HG03108 (cell line): ENCODE data around the gene SPOCK1.

Source experiments
- ATAC-seq: cut with Tn5 transposase; IDR thresholded peaks from one replicate; pipeline ENCODE4 v1.9.1; 2021; ENCODE audit warnings: moderate library complexity; ENCODE audit not compliant: unreplicated experiment

Gene SPOCK1

DNA sequence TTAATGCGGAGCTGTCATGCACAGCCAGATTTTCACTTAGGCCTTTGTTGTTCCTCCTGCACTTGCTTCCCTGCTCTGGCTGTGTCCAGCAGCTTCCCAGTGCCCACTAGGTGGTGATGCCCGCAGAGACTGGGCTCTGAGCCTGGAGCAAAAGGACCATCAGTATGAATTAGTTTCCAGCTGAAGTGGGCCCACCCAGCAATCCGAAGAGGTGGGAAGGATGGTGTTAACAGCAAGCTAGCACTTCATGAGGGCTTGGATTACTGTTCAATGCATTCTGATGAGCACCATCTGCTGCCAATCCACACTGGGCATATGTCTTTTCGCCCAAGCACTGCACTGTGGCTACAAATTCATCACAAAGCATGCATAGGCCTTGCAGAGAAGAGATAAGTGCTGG lies 459.1 kb downstream of the SPOCK1 start:
- ATAC-seq = no peak

DNA sequence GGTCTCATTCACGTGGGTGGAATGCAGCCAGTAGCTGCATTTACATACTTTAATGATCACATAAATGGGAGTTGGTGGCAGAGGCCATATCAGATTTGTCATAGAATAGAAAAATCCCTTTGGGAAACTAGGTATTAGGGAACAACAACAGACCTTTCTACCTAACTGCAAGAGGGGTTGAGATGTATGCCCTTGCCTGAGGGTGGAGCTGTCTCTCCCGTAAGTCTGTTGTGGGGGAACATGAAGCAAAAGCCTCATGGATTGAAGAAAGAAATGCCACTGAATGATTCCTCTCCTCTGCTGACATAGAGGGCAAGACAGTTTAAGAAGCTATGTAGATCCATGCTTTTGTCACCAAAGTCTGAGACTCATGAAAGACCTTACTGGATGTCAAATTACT lies 461.3 kb downstream of the SPOCK1 start:
- no peak for ATAC-seq

DNA sequence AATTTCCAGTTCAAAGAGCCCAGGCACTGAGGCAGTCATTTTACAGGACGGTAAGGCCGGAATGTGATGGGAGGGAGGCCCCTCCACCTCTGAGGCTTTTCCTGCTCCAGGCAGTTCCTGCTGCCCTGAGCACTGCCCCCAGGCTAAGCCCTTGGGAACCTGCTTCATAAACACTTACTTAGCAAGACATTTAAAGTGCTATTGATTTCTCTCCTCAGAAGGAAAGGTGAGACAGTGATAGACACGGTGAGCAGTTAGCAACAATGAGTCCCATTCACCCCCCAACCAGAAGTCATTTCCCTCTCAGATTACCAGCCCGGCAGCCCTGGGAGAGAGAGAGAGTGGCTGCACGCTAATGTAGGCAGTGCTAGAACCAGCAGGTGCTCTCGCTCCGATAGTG lies 462.5 kb downstream of the SPOCK1 start:
- no peak for ATAC-seq

DNA sequence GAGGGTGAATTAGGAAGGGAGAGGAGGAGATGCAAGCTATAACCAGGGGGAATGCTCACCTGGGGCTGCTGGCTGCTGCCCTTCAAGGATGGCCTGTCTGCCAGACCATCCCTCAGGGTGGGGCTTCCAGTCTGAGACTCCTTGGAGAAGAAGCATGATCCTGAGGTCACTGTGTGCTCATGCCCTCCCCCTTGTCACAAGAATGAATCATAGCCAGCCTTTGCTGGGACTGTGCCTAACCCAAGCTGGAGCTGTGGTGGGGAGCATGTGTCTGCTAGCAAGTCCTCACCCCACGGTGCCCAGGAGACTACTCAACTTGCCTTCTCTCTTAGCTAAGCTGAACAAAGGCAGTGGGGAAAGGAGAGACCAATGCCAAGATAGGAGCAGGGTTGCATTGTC lies 463.6 kb downstream of the SPOCK1 start:
- no peak for ATAC-seq

DNA sequence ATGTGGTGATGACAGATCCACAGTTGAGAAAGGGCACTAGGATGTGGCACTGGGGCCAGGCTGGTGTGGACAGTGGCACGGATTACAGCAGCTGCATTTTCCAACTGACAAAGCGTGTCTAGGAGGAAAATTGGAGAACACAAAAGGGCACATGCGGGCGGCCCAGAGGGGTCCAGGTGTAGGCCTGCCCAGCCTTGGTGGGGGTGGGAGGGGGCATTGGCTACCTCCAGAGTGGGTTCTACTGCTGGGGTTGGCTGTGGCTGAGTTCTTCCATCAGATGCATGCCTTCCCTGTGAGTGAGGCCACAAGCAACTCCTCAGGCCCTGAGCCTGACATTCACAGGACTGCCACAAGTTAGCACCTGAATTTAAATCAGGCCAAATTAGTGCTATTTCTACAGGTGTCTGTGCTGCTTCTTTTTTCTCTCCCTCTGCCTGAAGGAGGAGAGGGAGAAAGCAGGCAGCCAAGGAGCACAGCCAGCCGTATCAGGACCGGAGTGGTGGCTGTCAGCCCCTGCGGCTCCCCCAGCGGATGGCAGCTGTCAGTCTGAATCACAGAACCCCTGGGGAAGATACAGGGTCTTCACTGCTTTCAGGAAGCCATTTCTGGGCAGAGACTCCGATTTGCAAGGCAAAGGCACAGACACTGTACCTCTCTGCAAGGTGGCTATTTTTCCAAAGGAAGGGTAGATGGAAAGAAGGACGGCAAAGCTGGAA lies 464.2 kb downstream of the SPOCK1 start:
- ATAC-seq = no peak

DNA sequence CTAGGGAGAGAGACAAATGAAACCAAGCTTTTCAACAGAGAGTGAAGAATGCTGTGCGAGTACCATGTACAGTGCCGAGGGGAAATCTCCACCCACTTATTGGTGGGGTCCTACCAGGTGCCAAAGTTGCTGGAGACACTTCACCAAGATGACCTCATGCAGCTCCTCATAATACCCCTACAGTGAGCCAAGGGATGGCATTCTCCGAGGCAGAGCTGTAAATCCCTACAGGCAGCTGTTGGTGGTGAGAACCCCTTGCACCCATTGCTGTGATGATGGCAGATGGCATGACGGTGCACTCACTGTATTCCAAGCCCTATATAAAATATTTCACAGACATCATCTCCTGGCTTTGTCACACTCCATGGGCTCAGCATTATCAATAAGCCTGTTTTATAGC lies 464.9 kb downstream of the SPOCK1 start:
- no peak for ATAC-seq

DNA sequence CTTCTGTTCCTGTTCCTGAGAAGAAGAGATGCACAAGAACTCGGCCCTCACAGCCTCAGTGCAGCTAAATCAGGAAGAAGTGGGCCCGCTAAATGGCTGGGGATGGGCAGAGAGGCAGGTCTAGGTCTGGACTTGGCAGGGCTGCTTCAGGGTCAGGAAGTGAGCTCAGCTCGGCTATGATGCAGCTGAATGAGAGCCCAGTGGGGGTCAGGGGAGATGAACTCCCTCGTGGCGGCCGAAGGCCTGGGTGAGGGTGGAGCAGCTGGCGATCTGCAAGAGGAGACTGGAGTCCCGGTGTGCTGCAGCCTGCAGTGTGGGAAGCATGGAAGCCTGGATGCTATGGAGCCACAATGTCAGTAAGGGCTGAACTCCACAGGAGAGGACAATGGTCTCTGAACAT lies 466.2 kb downstream of the SPOCK1 start:
- no peak for ATAC-seq

DNA sequence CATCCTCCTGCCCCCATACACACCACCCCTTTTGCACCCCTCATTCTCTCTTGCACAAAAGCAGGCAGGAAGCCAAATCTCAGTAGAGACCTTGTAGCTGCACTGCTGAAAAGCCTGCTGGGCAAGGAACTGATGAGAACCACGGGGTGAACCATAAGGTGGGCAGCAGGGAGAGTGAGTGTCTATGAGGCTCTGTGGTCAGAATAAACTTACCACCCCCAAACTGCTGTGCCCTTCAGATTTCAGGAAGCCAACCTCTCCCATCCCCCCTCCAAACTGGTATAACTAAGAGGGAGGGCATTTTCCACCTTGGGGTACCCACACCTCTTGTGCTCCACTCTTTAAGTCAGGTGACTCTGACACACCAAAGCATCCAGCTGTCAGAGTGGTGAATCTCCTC lies 471.4 kb downstream of the SPOCK1 start:
- no peak for ATAC-seq

DNA sequence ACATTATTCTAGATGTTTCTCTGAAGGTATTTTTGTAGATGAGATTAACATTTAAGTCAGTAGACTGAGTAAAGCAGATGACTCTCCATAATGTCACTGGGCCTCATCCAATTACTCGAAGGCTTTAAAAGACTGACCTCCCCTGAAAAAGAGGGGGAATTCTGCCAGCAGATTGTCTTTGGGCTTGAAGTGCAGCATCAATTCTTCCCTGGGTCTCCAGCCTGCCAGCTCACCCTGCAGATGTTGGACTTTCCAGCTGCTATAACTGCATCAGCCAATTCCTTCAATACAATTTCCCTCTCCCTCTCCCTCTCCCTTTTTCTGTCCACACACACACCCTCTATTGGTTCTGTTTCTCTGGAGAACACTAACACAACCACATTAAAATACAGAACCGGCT lies 472.8 kb downstream of the SPOCK1 start:
- no peak for ATAC-seq

DNA sequence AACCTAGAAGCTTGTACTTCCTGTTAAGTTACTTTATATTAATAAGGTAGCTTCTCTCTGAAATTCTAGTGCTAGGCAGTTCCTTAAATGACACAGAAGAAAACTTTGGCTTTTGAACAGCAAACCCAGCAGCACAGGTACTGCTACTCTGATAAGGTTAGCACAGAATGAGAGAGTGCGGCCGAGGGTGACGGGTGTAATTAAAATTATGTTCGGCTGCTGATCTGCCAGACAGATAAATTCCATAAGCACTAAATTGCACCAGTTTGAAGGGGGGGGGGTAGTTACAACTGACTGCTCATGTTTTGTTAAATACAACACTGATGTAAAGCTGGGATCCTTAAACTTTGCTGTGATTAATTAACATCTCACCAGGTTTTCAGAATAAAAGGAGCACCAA lies 475.1 kb downstream of the SPOCK1 start:
- no peak for ATAC-seq

DNA sequence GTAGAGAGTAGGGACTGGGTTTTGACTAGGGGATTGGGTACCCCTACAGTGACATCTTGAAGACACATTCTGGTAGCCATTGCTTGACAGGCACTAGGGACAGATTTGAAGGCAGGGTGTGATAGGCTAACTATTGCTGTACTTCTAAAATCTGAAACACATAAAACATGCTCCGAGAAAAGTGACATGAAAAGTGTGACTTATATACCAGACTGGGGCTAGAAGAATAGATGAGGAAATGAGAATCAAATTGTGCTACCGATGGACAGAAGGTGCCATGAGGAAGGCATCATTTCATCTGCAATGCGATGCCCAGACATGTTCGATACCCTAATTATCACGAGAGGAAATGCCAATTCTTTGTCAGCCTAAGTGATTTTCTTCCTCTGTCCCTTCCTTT lies 475.8 kb downstream of the SPOCK1 start:
- no peak for ATAC-seq

DNA sequence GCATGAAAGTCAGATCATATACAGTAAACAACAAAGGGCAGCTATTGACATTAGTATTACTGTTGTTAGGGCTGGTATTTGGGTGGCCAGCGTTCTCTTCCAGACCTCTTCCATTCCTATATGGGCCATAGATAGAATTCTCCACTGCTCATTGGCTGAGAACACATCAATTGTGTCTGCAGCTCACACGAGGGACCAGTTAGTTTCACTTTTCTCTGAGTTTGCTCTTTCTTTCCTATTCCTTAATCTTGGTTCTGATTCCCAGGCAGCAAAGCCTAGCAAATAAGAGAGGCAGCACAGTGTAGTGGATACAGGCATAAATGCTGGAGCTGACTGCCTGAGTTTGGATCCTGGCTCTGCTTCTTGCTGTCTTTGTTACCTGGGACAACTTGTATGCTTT lies 476.4 kb downstream of the SPOCK1 start:
- no peak for ATAC-seq

DNA sequence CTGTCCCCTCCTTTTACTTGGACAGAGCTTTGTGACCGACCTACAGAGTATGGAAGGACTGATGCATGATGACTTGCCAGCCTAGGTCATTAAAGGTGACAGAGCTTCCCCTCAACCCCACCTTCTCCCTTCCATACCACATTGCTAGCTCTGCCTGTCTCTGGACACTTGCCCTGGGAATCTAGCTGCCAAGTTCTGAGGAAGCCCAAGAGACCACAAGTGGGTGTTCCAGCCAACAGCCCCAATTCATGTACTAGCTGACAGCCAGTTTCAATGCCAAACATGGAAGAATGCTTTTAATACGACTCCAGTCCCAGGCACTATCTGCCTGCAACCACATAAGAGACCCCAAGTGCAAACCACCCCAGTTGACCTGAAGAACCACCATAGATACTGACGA lies 477.1 kb downstream of the SPOCK1 start:
- no peak for ATAC-seq

DNA sequence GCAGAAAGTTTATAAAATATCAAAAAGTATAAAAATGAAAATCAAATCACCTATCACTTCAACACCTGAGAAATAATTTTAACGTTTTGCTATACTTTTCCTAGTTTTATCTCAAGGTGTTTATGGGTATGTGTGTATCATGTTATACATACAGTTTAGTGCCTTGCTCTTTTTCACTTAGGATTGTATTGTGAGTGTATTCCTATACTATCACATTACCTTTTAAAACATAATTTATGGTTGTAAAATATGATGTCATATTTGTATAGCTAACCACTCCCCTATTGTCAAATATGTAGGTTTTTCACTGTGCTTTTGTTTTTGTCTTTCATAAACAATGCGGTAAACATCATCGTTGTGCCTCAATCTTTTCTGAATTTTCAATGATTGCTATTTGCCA lies 479.9 kb downstream of the SPOCK1 start:
- no peak for ATAC-seq

DNA sequence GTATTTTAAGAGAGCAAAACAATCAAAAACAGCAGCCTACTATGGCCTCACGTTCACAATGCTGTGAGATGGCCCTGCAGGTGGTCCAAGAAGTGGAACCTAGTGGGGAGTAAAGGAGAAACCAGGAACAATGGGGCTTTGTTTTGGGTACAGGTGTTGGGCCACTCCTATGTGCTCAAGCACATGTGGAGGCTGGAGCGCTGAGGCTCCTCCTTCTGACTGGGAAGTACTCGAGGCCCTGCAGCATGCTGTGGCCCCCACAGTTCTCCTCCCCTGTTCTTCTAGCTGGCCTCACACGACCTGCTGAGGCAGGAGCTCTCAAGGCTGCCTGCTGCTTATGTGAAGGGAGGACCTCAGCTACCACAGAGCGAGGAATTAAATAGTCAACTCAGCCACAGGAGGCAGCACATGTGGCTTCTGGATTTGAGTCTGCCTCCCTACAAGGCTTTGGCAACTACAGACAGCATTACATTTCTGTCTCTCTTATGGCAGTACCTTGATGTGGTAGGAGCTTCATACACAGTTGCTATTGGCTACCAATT lies 482.3 kb downstream of the SPOCK1 start:
- ATAC-seq = no peak

DNA sequence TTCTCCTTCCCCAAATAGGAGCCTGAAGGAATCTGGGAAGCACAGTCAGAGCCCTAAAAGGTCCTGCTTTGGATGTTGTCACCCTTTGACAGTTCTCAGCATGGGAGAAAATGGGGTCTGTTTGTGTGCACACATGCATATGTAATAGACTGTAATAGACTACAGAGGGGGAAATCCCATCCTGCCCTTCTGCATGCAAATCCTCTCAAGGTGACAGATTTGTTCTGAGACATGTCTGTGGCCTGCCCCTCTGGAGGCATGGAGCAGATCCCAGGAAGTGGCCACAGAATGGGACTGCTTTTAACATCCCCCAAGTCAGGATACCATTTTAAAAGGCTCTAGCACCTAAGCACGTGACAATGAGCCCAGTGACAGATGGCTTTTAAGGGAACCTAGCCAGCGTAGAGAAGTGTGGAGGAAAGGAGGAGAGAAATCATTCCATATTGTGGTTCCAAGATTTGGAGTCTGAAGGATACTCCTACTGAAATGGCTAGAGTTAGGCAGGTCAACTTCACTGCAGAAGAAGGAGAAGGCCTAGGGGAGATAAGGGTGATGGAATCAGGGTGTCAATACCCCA lies 483.5 kb downstream of the SPOCK1 start:
- ATAC-seq = no peak

DNA sequence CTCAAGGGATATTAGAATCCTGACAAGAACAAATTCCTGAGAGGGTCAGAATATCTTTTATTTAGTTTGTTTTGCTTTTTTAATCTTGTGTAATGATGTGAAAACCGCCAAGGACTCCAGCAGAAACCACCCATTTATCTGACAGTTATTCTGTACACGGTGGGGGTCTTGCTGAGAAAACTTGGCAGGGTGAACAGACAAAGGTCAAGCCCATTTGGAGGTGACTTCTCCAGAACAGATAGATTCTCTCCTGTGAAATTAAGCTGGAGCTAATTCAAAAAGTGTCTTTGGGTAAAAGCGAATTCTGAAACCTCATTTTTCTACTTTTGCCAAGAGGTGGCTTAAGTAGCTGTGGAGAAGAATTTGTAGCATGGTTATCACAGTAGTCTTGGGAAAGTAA lies 484.4 kb downstream of the SPOCK1 start:
- no peak for ATAC-seq

DNA sequence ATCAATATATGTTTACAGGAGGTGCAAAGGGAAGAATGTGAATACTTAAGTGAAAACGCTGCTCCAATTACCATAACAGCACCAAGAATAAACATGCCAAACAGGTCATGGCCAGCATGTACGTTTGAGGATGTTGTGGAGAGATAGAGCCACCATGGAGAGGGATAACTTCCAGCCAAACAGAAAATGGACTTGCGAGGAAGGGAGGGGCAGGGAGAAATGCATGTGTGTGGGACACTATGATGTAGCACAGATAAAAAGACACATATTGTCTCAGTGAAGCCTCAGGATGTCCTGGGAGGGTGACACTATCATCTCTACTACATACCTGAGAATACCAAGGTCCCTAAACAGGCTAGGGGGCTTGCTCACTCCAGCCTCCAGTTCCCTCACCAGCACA lies 488.9 kb downstream of the SPOCK1 start:
- ATAC-seq = no peak

DNA sequence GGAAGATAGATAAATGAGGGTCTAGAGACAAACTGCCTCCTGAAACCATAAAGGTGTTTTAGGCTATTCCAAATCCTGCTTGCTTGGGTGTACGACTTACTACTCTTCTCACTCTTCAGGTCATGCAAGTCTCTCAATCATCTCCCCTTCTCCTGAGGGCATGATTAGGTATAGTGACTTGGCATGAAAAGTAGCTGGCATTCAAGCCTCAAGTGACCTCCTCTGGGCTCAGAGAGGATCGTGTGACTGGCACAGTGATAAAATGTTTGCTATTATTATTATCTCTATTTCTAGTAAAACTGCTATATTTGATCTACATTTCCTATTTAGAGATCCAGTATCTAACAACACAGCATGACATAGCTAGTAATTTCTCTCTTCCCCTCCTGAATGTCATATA lies 494.8 kb downstream of the SPOCK1 start:
- ATAC-seq = no peak

DNA sequence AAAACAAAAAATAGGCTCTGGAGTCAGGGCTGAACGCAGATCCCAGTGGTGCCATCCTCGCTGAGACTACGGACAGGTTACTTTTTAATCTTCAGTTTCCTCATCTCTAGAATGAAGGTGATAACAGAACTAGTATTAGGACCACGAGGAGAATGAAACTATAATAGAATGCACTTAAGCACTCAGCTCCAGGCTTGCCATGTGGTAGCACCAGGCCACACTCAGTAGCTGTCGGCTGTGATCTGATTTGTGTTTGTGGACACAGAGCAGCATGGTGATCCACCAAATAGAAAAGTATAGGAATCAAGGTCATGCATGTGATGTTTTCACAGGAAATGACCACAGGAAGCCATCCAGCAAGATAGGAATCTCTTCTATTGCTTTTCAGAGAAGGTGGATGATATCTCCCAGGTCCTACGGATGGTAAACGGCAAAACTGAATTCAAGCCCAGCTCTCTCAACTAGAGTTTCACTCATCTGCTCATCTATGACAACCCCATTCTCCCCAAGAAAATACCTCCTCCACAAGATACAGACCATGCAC lies 498.0 kb downstream of the SPOCK1 start:
- no peak for ATAC-seq

DNA sequence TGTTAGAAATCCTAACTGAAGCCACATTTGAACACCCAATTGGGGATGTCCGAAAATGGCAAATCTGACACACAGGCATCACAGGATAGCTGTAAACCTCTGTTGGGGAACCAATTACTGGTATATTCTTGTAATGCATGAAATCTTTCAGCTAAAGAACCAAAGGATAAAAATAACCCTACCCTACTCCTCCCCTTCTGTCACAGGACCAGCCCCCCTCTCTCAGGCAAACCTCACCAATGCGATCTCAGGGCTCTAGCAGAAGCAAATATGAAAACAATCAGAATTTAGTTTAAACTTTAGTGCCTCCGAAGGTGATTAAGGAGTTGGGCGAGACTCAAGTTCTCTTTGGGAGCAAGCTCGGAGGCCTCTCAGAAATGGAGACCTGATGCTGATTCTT lies 499.3 kb downstream of the SPOCK1 start:
- ATAC-seq = no peak

DNA sequence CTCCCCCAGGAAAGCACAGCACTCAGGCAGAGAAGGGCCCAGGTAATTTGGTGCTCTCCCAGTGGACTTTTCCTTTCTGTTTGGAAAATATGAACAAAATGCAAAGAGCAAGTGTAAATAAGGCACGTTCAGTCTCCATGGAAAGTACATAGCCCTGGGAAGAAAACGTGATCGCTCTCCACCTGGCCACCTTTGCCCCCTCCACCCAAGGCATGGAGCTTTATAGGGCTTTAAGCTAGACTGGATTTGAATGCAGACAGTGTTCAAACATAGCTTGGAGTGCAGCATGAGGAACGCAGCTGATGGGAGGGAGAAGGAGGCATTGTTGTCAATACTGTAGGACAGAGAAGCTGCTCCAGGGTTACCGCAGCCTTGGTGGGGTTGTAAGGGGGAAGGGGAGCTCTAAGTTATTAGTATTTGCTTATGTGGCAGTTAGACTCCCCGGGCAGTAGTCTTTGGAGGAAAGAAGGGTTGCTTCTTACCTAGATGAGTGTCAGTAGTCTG lies 500.2 kb downstream of the SPOCK1 start:
- no peak for ATAC-seq
